CD14-positive monocyte (primary cell): ENCODE results near the gene PDE11A. TPM values are rescaled to one million over a fixed set of nuclear protein-coding genes. Genes with fewer than 3 reads are reported as not detected.

ENCODE experiments used
- DNase-seq, 3 donors: peaks; one replicate each; pipeline ENCODE4 v3.0.0-alpha.2; 2011 to 2022
- H2AFZ ChIP-seq: 2 replicates; pipeline ENCODE4 v1.6.0; 2012; ENCODE audit warnings: mild to moderate bottlenecking, low read depth, low read length, inconsistent platforms; ENCODE audit not compliant: insufficient read depth, poor library complexity, severe bottlenecking
- H3K27ac ChIP-seq, 2 donors: 1 replicate in 1 of 2; 2 replicates in 1 of 2; pipeline ENCODE4 v1.5.1; 2012 to 2013; ENCODE audit warnings: low read length in 2 of 2, control low read depth in 1 of 2, inconsistent platforms in 1 of 2, low read depth in 1 of 2, mild to moderate bottlenecking in 1 of 2
- H3K27me3 ChIP-seq, 2 donors: one replicate each; pipeline versions ENCODE4 v1.6.0 to v1.6.1; 2011 to 2013; ENCODE audit warnings: low read length in 2 of 2; ENCODE audit not compliant: control insufficient read depth in 2 of 2, insufficient read depth in 2 of 2
- H3K36me3 ChIP-seq, 2 donors: replicated peaks in 1 of 2; 1 replicate in 1 of 2; 2 replicates in 1 of 2; pipeline versions ENCODE4 v1.5.1 to v1.6.1; 2012 to 2013; ENCODE audit warnings: low read length in 2 of 2, control low read depth in 1 of 2, inconsistent platforms in 1 of 2, mild to moderate bottlenecking in 1 of 2; ENCODE audit not compliant: insufficient read depth in 2 of 2, control insufficient read depth in 1 of 2
- H3K4me1 ChIP-seq, 2 donors: 1 replicate in 1 of 2; 2 replicates in 1 of 2; pipeline versions ENCODE4 v1.5.1 to v1.6.1; 2012 to 2013; ENCODE audit warnings: low read length in 2 of 2, control low read depth in 1 of 2, inconsistent platforms in 1 of 2, mild to moderate bottlenecking in 1 of 2, moderate library complexity in 1 of 2; ENCODE audit not compliant: insufficient read depth in 2 of 2, control insufficient read depth in 1 of 2
- H3K4me2 ChIP-seq: replicated peaks from 2 replicates; pipeline ENCODE3; 2012; ENCODE audit warnings: low read length, moderate library complexity, mild to moderate bottlenecking; ENCODE audit not compliant: poor library complexity, severe bottlenecking; ENCODE audit errors: extremely low read depth
- H3K4me3 ChIP-seq, 3 experiments: fragments of 200-600 bp in 1 of 3; sonication (generic) in 1 of 3; replicated peaks in 1 of 3; 1 replicate in 2 of 3; 2 replicates in 1 of 3; pipeline ENCODE4 v1.5.1; 2011 to 2013; ENCODE audit warnings: low read length in 3 of 3, mild to moderate bottlenecking in 3 of 3, control low read depth in 2 of 3, low read depth in 2 of 3, inconsistent platforms in 1 of 3, moderate library complexity in 1 of 3
- H3K79me2 ChIP-seq: 2 replicates; pipeline ENCODE4 v1.6.0; 2012; ENCODE audit warnings: mild to moderate bottlenecking, control low read depth, inconsistent platforms, low read length, moderate library complexity; ENCODE audit not compliant: insufficient read depth
- H3K9ac ChIP-seq: 2 replicates; pipeline ENCODE4 v1.6.0; 2017; ENCODE audit warnings: low read length, mild to moderate bottlenecking; ENCODE audit not compliant: insufficient read depth, poor library complexity, severe bottlenecking
- H3K9me3 ChIP-seq, 2 donors: replicated peaks in 1 of 2; 1 replicate in 1 of 2; 2 replicates in 1 of 2; pipeline versions ENCODE4 v1.5.1 to v1.6.1; 2012 to 2013; ENCODE audit warnings: low read length in 2 of 2, control low read depth in 1 of 2; ENCODE audit not compliant: control insufficient read depth in 1 of 2, insufficient read depth in 1 of 2
- H4K20me1 ChIP-seq: 2 replicates; pipeline ENCODE4 v1.6.0; 2012; ENCODE audit warnings: mild to moderate bottlenecking, low read length, control low read depth, moderate library complexity; ENCODE audit not compliant: insufficient read depth
- H3K27ac Mint-ChIP-seq, 7 donors: one replicate each; pipeline ENCODE4 v1.8.0; 2020; ENCODE audit warnings: mild to moderate bottlenecking in 7 of 7, mixed read lengths in 7 of 7, moderate library complexity in 6 of 7, inconsistent platforms in 2 of 7
- H3K27me3 Mint-ChIP-seq, 3 donors: one replicate each; pipeline ENCODE4 v1.8.0; 2021 to 2022; ENCODE audit warnings: low read depth in 3 of 3, mild to moderate bottlenecking in 3 of 3, mixed read lengths in 3 of 3, moderate library complexity in 3 of 3, inconsistent platforms in 1 of 3
- H3K36me3 Mint-ChIP-seq, 2 donors: one replicate each; pipeline ENCODE4 v1.8.0; 2020; ENCODE audit warnings: mixed read lengths in 2 of 2, inconsistent platforms in 1 of 2, mild to moderate bottlenecking in 1 of 2
- H3K4me1 Mint-ChIP-seq: one replicate; pipeline ENCODE4 v1.8.0; 2020; ENCODE audit warnings: mild to moderate bottlenecking, mixed read lengths
- H3K4me3 Mint-ChIP-seq, 2 donors: one replicate each; pipeline ENCODE4 v1.8.0; 2020; ENCODE audit warnings: mild to moderate bottlenecking in 2 of 2, mixed read lengths in 2 of 2, moderate library complexity in 1 of 2
- H3K9me3 Mint-ChIP-seq, 7 donors: one replicate each; pipeline ENCODE4 v1.8.0; 2020 to 2022; ENCODE audit warnings: mixed read lengths in 7 of 7, mild to moderate bottlenecking in 6 of 7, moderate library complexity in 6 of 7, inconsistent platforms in 2 of 7
- WGBS: methylation state at CpG from one replicate; pipeline ENCODE4 v1.1.5; 2013; ENCODE audit warnings: missing lambda C conversion rate; ENCODE audit not compliant: insufficient coverage; 5-methylcytosine and 5-hydroxymethylcytosine counted together
- intact Hi-C, 2 donors: fragments of 100-400 bp; cut with micrococcal nuclease; formaldehyde crosslinking; loops; one replicate each; pipeline versions ENCODE4 v1.15.0 to v1.15.1; 2023
- polyA plus RNA-seq, 3 donors: library from polyadenylated mRNA; depleted of rRNA in 1 of 3; unstranded in 2 of 3; stranded (reverse) in 1 of 3; fragments of 300-500 nt in 2 of 3; fragments of >200 nt in 1 of 3; fragmentation: Illumina TruSeq in 2 of 3; gene quantifications; 1 replicate in 2 of 3; 2 replicates in 1 of 3; pipeline ENCODE4 v1.2.3, GENCODE V29; 2012 to 2021
- TF ChIP-seq, protein P1 (sequence below): fragments of 200-600 bp; IDR thresholded peaks from one replicate; pipeline ENCODE4 v1.8.0; 2022; ENCODE audit warnings: antibody characterized with exemption, mild to moderate bottlenecking

The PDE11A gene
- polyA plus RNA-seq, 3 donors: not detected

DNA sequence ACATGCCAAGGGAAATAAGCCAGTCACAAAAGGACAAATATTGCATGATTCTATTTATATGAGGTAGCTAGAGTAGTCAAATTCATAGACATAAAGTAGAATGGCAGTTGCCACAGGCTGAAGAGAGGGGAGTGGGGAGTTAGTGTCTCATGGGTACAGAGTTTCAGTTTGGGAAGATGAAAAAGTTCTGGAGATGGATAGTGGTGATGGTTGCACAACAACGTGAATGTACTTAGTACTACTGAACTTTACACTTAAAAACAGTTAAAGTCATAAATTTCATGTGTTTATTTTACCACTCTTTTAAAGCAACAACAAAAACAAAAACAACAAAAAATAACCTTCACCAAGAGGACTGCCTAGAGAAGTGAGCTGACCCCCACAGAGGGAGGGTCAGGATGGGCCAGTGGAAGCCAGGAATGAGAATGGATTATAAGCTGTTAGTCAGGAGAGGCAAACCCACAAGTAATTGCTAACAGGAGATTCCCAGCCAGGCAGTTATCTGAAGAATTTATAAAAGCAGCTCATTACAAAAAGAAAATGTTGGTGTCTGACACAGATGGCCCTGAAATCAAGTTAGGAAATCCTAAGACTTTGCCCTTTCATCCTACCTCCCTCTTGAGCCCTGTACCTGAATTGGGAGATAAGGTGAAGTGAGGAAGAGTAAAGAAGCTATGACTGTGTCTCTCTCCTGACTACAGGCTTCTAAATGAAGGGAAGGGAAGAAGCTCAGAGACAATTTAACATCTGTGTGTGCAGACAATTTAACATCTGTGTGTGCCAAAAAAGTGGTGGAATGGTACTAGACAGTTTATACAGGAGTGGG is 263.4 kb downstream of the PDE11A start:
- no peaks in the 10 kb centered on the region for H3K4me1 ChIP-seq
- no peaks in the 10 kb centered on the region for H3K27me3 ChIP-seq
- DNase-seq: no peak
- Mint-ChIP-seq H3K27me3 (peaks cover 0 to 2% (median 0%) of the 10 kb centered on the region in 3 donors), H3K4me3 (no peak overlapping the region), H3K36me3 (no peaks in the 10 kb centered on the region), H3K9me3 (peaks cover 0 to 5% (median 1%) of the 10 kb centered on the region in 7 donors), H3K27ac (peak overlapping the region in 1 of 7 donors; percentile 43), H3K4me1 (no peaks in the 10 kb centered on the region)
- no peaks in the 10 kb centered on the region for H3K9me3 ChIP-seq
- no peak overlapping the region for H3K4me2 ChIP-seq
- H3K9ac ChIP-seq: no peak overlapping the region
- no peak overlapping the region for H3K4me3 ChIP-seq
- H2AFZ ChIP-seq: no peak overlapping the region
- no peaks in the 10 kb centered on the region for H3K79me2 ChIP-seq
- H4K20me1 ChIP-seq: no peaks in the 10 kb centered on the region
- WGBS: no CpG with 5 or more reads among the region's 1 CpG
- H3K36me3 ChIP-seq: no peaks in the 10 kb centered on the region
- intact Hi-C loops: no loop called here
- TF ChIP-seq, protein P1, sequence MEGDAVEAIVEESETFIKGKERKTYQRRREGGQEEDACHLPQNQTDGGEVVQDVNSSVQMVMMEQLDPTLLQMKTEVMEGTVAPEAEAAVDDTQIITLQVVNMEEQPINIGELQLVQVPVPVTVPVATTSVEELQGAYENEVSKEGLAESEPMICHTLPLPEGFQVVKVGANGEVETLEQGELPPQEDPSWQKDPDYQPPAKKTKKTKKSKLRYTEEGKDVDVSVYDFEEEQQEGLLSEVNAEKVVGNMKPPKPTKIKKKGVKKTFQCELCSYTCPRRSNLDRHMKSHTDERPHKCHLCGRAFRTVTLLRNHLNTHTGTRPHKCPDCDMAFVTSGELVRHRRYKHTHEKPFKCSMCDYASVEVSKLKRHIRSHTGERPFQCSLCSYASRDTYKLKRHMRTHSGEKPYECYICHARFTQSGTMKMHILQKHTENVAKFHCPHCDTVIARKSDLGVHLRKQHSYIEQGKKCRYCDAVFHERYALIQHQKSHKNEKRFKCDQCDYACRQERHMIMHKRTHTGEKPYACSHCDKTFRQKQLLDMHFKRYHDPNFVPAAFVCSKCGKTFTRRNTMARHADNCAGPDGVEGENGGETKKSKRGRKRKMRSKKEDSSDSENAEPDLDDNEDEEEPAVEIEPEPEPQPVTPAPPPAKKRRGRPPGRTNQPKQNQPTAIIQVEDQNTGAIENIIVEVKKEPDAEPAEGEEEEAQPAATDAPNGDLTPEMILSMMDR: no peak
- H3K27ac ChIP-seq: no peak overlapping the region

DNA sequence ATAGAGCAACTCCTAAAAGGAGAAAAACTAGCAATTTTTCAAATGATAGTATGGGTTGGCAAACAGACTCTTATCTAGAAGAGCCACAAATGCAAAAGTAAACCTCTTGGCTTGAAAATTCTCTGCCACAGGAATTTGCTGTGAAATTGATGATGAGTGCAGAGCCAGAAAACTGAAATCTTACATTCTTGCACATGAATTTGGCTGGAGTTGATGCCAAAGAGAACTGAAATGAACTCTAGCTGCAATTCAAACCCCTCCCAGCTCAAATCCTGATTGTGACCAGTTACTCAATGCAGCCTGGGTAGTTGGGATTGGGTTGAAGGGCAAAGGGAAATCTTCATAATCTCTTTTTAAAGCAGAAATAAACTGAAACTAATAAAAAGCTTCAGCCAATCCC is 266.6 kb downstream of the PDE11A start:
- no peaks in the 10 kb centered on the region for H3K4me1 Mint-ChIP-seq
- Histone ChIP-seq H4K20me1 (no peaks in the 10 kb centered on the region), H3K27ac (no peak overlapping the region), H3K27me3 (no peaks in the 10 kb centered on the region), H3K9me3 (no peaks in the 10 kb centered on the region), H3K4me1 (no peaks in the 10 kb centered on the region), H3K4me3 (no peak overlapping the region), H3K36me3 (no peaks in the 10 kb centered on the region), H2AFZ (no peak overlapping the region), H3K9ac (no peak overlapping the region), H3K79me2 (no peaks in the 10 kb centered on the region), H3K4me2 (no peak overlapping the region)
- peaks cover 0 to 5% (median 2%) of the 10 kb centered on the region in 7 donors for H3K9me3 Mint-ChIP-seq
- no peak for DNase-seq
- peaks cover 0 to 2% (median 1%) of the 10 kb centered on the region in 3 donors for H3K27me3 Mint-ChIP-seq
- no peak overlapping the region for H3K4me3 Mint-ChIP-seq
- TF ChIP-seq, protein P1: no peak
- H3K36me3 Mint-ChIP-seq: no peaks in the 10 kb centered on the region
- no peak overlapping the region for H3K27ac Mint-ChIP-seq
- intact Hi-C loops: no loop called here
